Coronary artery (tissue), 2 donors: ENCODE results near the gene PYGB.

Experiments used
- DNase-seq: peaks from one replicate; pipeline ENCODE4 v3.0.0-alpha.2; 2017; ENCODE audit warnings: low spot score
- H3K27ac ChIP-seq, 2 donors: fragments of 200-600 bp; sonication (generic); one replicate each; pipeline ENCODE4 v1.5.1; 2016 to 2019
- H3K4me3 ChIP-seq: fragments of 200-600 bp; sonication (generic); 2 replicates; pipeline ENCODE4 v1.5.1; 2016; ENCODE audit warnings: mild to moderate bottlenecking, moderate library complexity
- TF ChIP-seq, protein P1 (sequence below): fragments of 200-600 bp; sonication (generic); IDR thresholded peaks from one replicate; pipeline ENCODE4 v1.5.1; 2019; ENCODE audit warnings: antibody characterized with exemption

The PYGB gene

DNA sequence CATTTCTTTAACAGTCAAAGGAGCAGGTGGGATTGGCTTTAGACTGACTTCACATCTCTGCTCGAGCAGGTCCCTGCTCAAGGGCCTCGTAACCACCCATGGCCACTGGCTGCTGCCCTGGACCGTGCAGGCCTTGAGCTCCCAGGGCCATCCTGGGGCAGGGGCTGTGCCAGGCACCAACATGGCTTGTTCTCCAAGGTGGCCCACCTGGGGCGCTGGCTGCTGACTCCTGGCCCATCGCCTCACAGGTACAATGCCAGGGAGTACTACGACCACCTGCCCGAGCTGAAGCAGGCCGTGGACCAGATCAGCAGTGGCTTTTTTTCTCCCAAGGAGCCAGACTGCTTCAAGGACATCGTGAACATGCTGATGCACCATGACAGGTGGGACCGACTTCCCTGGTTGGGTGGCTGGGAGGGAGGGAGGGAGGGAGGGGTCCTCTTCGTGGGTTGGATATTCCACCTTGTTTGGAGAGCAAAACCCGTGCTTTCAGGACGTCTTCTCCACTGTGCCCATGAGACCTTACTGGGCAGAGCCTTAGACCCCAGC is 46.1 kb downstream of the PYGB start:
- no peak overlapping the region for H3K4me3 ChIP-seq
- TF ChIP-seq, protein P1, sequence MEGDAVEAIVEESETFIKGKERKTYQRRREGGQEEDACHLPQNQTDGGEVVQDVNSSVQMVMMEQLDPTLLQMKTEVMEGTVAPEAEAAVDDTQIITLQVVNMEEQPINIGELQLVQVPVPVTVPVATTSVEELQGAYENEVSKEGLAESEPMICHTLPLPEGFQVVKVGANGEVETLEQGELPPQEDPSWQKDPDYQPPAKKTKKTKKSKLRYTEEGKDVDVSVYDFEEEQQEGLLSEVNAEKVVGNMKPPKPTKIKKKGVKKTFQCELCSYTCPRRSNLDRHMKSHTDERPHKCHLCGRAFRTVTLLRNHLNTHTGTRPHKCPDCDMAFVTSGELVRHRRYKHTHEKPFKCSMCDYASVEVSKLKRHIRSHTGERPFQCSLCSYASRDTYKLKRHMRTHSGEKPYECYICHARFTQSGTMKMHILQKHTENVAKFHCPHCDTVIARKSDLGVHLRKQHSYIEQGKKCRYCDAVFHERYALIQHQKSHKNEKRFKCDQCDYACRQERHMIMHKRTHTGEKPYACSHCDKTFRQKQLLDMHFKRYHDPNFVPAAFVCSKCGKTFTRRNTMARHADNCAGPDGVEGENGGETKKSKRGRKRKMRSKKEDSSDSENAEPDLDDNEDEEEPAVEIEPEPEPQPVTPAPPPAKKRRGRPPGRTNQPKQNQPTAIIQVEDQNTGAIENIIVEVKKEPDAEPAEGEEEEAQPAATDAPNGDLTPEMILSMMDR, result no peak
- peak overlapping the region in 1 of 2 donors; percentile 64 for H3K27ac ChIP-seq
- DNase-seq, result no peak

DNA sequence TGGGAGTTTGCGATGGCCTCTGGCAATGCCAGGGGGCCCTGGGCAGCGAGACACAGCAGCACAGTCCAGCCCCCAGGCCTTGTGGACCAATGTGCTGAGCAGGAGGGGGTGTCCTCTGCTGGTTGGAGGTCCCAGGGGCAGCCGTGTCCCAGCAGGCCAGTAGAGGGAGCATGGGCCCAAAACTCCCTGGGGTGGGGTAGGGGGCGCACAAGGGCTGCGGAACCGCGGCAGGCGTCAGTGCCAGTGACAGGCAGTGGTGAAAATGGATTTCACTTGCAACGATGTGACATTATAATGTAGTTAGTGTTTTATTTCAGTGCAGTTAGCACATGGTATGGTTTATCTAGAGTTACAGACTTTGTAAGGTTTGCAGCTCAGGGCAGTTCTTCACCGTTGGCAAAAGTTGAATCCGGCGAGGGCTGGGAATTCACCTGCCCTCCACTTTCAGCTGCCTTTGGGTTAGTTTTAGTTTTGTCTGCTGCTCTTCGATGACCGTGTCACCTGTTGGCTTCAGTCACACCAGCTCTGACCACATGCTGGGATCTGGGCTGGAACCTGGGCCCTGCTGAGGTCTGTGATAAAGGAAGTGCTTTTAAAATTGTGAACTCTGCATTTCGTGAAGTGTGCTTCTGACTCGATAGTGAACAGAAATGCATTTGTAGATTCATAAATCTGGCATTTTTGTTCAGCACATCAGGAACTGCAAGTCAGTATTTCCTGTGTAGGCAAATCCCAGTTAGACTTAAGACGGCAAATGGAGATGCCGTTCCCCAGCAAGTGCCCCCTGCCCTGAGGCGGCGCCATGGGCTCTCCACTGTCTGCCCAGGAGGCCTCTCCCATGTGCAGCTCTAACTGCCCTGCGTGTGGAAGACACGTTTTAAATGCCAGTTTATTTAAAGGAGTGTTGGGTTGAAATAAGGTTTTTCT is 46.8 kb downstream of the PYGB start:
- H3K27ac ChIP-seq, result peak overlapping the region; percentile 64 to 70
- TF ChIP-seq, protein P1, result peak; percentile 29
- DNase-seq, result no peak
- H3K4me3 ChIP-seq, result no peak overlapping the region

DNA sequence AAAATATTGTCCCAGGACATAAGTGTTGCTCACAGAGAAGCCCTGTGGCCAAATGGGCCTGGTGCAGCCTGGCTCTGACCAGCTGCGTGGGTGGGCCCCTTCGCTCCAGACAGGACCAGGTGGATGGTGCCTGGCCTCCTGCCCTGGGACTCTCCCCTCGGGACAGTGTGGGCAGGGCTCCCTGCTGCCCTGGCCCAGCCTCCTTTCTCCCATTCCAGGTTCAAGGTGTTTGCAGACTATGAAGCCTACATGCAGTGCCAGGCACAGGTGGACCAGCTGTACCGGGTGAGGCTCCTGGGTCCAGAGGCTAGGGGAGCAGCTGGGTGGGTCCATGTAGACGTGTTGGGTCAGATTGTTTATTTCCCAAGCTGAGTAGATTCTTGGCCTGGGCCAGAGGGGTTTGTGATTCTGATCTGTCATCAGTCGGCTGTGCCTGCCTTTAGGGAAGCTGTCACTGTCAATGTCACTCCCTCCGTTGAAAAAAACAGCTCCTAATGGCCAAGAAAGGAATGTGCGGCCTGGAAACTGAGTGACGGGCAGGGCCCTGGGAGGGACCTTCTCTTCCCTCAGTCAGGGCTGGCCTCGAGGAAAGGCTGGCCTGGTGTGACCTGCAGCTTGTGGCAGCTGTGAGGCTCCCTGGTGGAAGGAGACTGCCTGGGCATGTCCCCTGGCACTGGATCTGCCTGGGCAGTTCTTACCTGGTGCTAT is 47.7 kb downstream of the PYGB start:
- DNase-seq, result peak; percentile 83
- H3K27ac ChIP-seq, result peak overlapping the region; percentile 64 to 70

DNA sequence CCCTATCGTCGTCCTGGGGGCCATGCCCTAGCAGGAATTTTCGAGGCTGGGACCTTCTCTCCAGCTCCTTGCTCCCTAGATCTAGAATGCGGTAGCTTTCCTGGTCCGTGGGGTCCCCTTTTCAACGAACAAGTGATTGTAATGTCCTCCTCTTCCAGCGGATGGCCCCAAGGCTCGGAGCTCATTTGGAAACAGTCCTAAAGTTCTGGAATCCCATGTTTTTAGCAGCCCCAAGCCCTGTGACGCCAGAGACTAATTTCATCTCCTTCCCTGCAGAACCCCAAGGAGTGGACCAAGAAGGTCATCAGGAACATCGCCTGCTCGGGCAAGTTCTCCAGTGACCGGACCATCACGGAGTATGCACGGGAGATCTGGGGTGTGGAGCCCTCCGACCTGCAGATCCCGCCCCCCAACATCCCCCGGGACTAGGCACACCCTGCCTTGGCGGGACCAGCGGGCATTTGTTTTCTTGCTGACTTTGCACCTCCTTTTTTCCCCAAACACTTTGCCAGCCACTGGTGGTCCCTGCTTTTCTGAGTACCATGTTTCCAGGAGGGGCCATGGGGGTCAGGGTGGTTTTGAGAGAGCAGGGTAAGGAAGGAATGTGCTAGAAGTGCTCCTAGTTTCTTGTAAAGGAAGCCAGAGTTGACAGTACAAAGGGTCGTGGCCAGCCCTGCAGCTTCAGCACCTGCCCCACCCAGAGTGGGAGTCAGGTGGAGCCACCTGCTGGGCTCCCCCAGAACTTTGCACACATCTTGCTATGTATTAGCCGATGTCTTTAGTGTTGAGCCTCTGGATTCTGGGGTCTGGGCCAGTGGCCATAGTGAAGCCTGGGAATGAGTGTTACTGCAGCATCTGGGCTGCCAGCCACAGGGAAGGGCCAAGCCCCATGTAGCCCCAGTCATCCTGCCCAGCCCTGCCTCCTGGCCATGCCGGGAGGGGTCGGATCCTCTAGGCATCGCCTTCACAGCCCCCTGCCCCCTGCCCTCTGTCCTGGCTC is 48.5 kb downstream of the PYGB start:
- DNase-seq, result no peak
- H3K27ac ChIP-seq, result peak overlapping the region; percentile 64 to 70
- TF ChIP-seq, protein P1, result no peak
- no peak overlapping the region for H3K4me3 ChIP-seq

More for the DNA sequence above, 47.7 kb downstream of the PYGB start:
- H3K4me3 ChIP-seq, result no peak overlapping the region
- TF ChIP-seq, protein P1, result no peak

DNA sequence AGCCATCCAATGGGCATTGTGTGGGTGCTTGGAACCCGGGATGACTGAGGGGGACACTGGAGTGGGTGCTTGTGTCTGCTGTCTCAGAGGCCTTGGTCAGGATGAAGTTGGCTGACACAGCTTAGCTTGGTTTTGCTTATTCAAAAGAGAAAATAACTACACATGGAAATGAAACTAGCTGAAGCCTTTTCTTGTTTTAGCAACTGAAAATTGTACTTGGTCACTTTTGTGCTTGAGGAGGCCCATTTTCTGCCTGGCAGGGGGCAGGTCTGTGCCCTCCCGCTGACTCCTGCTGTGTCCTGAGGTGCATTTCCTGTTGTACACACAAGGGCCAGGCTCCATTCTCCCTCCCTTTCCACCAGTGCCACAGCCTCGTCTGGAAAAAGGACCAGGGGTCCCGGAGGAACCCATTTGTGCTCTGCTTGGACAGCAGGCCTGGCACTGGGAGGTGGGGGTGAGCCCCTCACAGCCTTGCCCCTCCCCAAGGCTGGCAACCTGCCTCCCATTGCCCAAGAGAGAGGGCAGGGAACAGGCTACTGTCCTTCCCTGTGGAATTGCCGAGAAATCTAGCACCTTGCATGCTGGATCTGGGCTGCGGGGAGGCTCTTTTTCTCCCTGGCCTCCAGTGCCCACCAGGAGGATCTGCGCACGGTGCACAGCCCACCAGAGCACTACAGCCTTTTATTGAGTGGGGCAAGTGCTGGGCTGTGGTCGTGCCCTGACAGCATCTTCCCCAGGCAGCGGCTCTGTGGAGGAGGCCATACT is 49.4 kb downstream of the PYGB start:
- no peak for DNase-seq
- H3K27ac ChIP-seq, result peak overlapping the region in 1 of 2 donors; percentile 64
- no peak overlapping the region for H3K4me3 ChIP-seq
- TF ChIP-seq, protein P1, result no peak

DNA sequence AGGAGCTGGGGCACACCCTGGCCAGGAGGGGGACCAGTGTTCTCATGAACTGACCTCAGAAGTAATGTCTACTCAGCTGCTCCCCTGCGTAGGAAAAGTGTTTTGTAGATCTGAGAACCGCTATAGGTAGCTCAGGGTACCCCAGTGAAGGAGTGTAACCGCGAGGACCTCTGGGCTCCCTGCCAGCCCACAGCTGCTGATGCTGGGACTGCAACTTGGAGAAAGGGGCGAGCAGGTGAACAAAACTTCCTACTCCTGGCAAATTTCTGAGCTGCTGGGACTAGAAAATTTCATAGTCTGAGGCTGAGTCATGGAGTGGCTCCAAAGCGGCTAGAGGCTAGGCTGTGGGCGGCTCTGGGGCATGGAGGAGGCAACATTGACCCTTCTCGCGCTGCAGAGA is 51.9 kb downstream of the PYGB start:
- no peak overlapping the region for H3K4me3 ChIP-seq
- TF ChIP-seq, protein P1, result no peak
- DNase-seq, result no peak
- H3K27ac ChIP-seq, result no peak overlapping the region
